HEK293T (cell line): ENCODE data around the gene ST6GALNAC4.

Experiments
- ARNT ChIP-seq: fragments of 450-650 bp; IDR thresholded peaks from 2 replicates; pipeline ENCODE4 v1.6.1; 2017; ENCODE audit warnings: mild to moderate bottlenecking
- BHLHE40 ChIP-seq: fragments of 450-650 bp; IDR thresholded peaks from 2 replicates; pipeline ENCODE4 v1.6.1; 2016; ENCODE audit warnings: mild to moderate bottlenecking, moderate library complexity, borderline replicate concordance
- CTBP1 ChIP-seq: fragments of 450-650 bp; IDR thresholded peaks from 2 replicates; pipeline ENCODE4 v1.6.1; 2016; ENCODE audit warnings: borderline replicate concordance
- FOXA1 ChIP-seq: fragments of 450-650 bp; IDR thresholded peaks from 2 replicates; pipeline ENCODE4 v1.6.1; 2016; ENCODE audit warnings: mild to moderate bottlenecking
- FOXK2 ChIP-seq: fragments of 450-650 bp; IDR thresholded peaks from 2 replicates; pipeline ENCODE4 v1.6.1; 2016; ENCODE audit warnings: mild to moderate bottlenecking
- LEF1 ChIP-seq: fragments of 450-650 bp; IDR thresholded peaks from 2 replicates; pipeline ENCODE4 v1.6.1; 2017; ENCODE audit warnings: mild to moderate bottlenecking, borderline replicate concordance
- NFRKB ChIP-seq: fragments of 450-650 bp; IDR thresholded peaks from 2 replicates; pipeline ENCODE4 v1.6.1; 2016; ENCODE audit warnings: mild to moderate bottlenecking, moderate library complexity
- SP1 ChIP-seq: fragments of 450-650 bp; IDR thresholded peaks from 2 replicates; pipeline ENCODE4 v1.6.1; 2017
- SUZ12 ChIP-seq: fragments of 450-650 bp; IDR thresholded peaks from 2 replicates; pipeline ENCODE4 v1.6.1; 2016; ENCODE audit warnings: mild to moderate bottlenecking

DNA sequence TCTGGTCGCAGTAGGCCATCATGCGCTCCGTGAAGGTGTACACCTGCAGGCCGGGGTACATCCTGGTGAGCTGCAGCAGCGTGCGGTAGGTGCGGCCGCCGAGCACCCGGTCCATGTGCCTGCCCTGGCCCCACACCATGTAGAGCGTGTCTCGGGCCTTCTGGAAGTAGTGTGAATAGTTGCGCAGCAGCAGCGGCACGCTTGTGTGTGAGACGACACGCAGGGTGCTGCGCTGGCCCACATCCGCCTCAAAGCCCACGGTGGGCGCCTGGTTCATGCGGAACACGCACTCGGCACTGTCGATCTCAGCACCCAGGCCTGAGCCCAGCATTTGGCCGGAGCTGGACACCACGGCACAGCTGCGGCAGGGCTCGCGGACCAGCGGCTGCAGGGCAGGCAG lies 4.5 kb downstream of the ST6GALNAC4 start:
- TF ChIP-seq ARNT, result no peak
- TF ChIP-seq SP1, result no peak
- no peak for TF ChIP-seq NFRKB
- no peak for TF ChIP-seq SUZ12
- no peak for TF ChIP-seq FOXA1
- no peak for TF ChIP-seq LEF1
- no peak for TF ChIP-seq FOXK2
- no peak for TF ChIP-seq BHLHE40
- TF ChIP-seq CTBP1, result no peak
